Mesothelial cell of epicardium (in vitro differentiated cells): ENCODE results near the gene TXNDC5. TPM values are rescaled to one million over a fixed set of nuclear protein-coding genes. Genes with fewer than 3 reads are reported as not detected.

Experiments used
- DNase-seq, 2 experiments: peaks; one replicate each; pipeline ENCODE4 v3.0.0; 2021; ENCODE audit warnings: low spot score in 2 of 2; ENCODE audit not compliant: unreplicated experiment in 2 of 2
- H3K27ac Mint-ChIP-seq: 2 replicates; pipeline ENCODE4 v1.8.0; 2021; ENCODE audit warnings: mixed read lengths
- H3K27me3 Mint-ChIP-seq: 2 replicates; pipeline ENCODE4 v1.8.0; 2021; ENCODE audit warnings: low read depth, mixed read lengths
- H3K36me3 Mint-ChIP-seq: 2 replicates; pipeline ENCODE4 v1.8.0; 2021; ENCODE audit warnings: mixed read lengths
- H3K4me1 Mint-ChIP-seq: 2 replicates; pipeline ENCODE4 v1.8.0; 2021; ENCODE audit warnings: mixed read lengths
- H3K4me3 Mint-ChIP-seq: 2 replicates; pipeline ENCODE4 v1.8.0; 2021; ENCODE audit warnings: mild to moderate bottlenecking, moderate library complexity, mixed read lengths
- H3K9me3 Mint-ChIP-seq: 2 replicates; pipeline ENCODE4 v1.8.0; 2021; ENCODE audit warnings: mixed read lengths
- CTCF ChIP-seq: fragments of 200-600 bp; sonication (generic); IDR thresholded peaks from one replicate; pipeline ENCODE4 v1.5.0; 2021; ENCODE audit warnings: antibody characterized with exemption; ENCODE audit not compliant: unreplicated experiment
- total RNA-seq: library from RNA; stranded (reverse); gene quantifications from 3 replicates; pipeline ENCODE4 v1.2.1, GENCODE V29; 2021

TXNDC5 gene
- total RNA-seq, 1 donor from 2014 or later, result 120 TPM

GRCh38 chr6:7881765-7882500, 28.7 kb downstream of the TXNDC5 start:
- no peak overlapping the region for H3K4me3 Mint-ChIP-seq
- peaks cover 49% of the 10 kb centered on the region for H3K36me3 Mint-ChIP-seq
- TF ChIP-seq CTCF, result no peak
- no peaks in the 10 kb centered on the region for H3K9me3 Mint-ChIP-seq
- H3K27ac Mint-ChIP-seq, result no peak overlapping the region
- no peak for DNase-seq
- no peaks in the 10 kb centered on the region for H3K4me1 Mint-ChIP-seq
- no peaks in the 10 kb centered on the region for H3K27me3 Mint-ChIP-seq

- H3K27me3 Mint-ChIP-seq, result no peaks in the 10 kb centered on the region
- H3K4me3 Mint-ChIP-seq, result no peak overlapping the region
- no peak for DNase-seq
- H3K36me3 Mint-ChIP-seq, result peaks cover 38% of the 10 kb centered on the region
- no peak overlapping the region for H3K27ac Mint-ChIP-seq
- TF ChIP-seq CTCF, result no peak
- H3K4me1 Mint-ChIP-seq, result no peaks in the 10 kb centered on the region
- peaks cover 8% of the 10 kb centered on the region for H3K9me3 Mint-ChIP-seq
These were observed 29.9 kb downstream of the TXNDC5 start for GRCh38 chr6:7880718-7881107.

DNA sequence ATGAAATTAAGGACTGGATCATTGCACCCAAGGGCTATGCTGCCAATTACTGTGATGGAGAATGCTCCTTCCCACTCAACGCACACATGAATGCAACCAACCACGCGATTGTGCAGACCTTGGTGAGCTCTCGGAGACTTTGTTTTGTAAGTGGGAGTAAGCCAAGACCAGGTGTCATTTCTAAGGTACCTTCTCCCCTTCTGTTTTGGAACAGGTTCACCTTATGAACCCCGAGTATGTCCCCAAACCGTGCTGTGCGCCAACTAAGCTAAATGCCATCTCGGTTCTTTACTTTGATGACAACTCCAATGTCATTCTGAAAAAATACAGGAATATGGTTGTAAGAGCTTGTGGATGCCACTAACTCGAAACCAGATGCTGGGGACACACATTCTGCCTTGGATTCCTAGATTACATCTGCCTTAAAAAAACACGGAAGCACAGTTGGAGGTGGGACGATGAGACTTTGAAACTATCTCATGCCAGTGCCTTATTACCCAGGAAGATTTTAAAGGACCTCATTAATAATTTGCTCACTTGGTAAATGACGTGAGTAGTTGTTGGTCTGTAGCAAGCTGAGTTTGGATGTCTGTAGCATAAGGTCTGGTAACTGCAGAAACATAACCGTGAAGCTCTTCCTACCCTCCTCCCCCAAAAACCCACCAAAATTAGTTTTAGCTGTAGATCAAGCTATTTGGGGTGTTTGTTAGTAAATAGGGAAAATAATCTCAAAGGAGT, 30.4 kb downstream of the TXNDC5 start:
- no peak for TF ChIP-seq CTCF
- Mint-ChIP-seq H3K27me3 (no peaks in the 10 kb centered on the region), H3K27ac (no peak overlapping the region), H3K4me1 (no peaks in the 10 kb centered on the region), H3K9me3 (peaks cover 8% of the 10 kb centered on the region), H3K4me3 (no peak overlapping the region), H3K36me3 (peaks cover 35% of the 10 kb centered on the region)
- no peak for DNase-seq

DNA sequence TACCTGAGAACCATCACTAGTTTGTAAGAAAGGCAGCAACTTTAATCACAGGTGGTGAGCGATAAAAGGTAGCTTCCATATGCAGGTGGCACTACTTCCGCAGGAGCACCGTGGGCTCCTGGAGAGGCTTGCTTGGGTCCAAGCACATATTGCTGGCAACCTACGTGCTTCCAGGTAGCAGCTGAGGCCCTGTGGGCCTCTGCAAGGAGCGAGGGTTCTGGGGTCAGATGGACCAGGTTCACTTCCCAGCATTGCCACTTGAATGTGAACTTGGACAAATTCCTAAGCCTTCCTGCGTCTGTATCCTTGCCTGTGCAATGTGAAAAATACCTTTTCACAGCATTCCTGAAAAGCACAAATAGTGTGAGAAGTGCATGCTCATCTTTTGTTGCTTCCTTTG, 31.0 kb downstream of the TXNDC5 start:
- no peak overlapping the region for H3K27ac Mint-ChIP-seq
- H3K27me3 Mint-ChIP-seq, result no peaks in the 10 kb centered on the region
- TF ChIP-seq CTCF, result no peak

GRCh38 chr6:7879043-7879442, 31.5 kb downstream of the TXNDC5 start:
- H3K36me3 Mint-ChIP-seq, result peaks cover 25% of the 10 kb centered on the region
- H3K27ac Mint-ChIP-seq, result no peak overlapping the region
- no peaks in the 10 kb centered on the region for H3K4me1 Mint-ChIP-seq
- no peak overlapping the region for H3K4me3 Mint-ChIP-seq
- DNase-seq, result no peak
- no peaks in the 10 kb centered on the region for H3K27me3 Mint-ChIP-seq
- no peak for TF ChIP-seq CTCF
- H3K9me3 Mint-ChIP-seq, result peaks cover 8% of the 10 kb centered on the region

More for the DNA sequence above, 31.0 kb downstream of the TXNDC5 start:
- Mint-ChIP-seq H3K4me1 (no peaks in the 10 kb centered on the region), H3K36me3 (peaks cover 30% of the 10 kb centered on the region), H3K9me3 (peaks cover 8% of the 10 kb centered on the region), H3K4me3 (no peak overlapping the region)
- DNase-seq, result no peak
